ENCODE measurements around the gene EVA1C.

DNA sequence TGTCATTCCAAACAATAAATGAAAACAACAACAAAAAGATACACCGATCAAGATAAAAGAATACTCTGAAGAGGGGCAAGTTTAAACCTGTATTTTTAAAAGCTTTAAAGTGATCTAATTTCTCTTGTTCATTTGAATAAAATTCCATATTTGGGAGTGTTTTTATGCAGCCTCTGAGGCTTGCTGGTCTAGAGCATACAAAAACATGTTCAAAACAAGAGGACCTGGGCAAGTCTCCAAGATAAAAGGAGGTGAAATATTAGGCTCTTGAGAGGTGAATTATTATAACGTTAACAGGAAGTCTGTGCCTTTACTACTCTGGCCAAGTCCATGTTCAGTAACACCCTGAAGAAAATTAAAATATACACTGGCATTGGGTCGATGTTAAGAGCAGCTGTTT lies 39.8 kb upstream of the EVA1C start:
- TF ChIP-seq POLR2AphosphoS5 (IDR thresholded peaks at IDR 0.05) (no peak), EP300 (IDR thresholded peaks at IDR 0.05) (no peak)

Measured in upper lobe of left lung (tissue), 4 donors.